ENCODE results near the gene AEBP2. TPM values are rescaled to one million over a fixed set of nuclear protein-coding genes. Genes with fewer than 3 reads are reported as not detected.

Gene AEBP2
- total RNA-seq, 3 donors from 2014 or later (not counting 1 experiment from before 2014, with no cell fraction given), result 57.1 to 79.5 (median 61.8) TPM

DNA sequence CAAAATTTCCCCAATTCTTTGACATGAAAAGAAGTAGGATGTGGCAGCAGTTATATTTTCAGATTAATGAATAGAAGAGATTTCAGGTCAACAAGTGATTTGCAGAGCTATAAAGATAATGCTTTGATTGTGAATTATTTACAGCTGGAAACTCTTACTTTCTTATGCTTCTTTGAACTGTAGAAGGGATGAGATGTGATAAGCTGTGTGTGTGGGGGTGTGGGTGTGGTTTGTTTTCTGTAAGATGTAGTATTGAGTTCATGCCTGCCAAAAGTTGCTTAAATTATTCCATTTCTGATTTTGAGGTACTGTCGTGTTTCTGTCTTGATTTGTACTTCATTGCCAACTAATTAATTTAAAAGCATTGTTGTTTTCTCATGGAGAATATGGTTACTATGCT, 22.7 kb downstream of the AEBP2 start:
- no peaks in the 10 kb centered on the region for H3K36me3 Mint-ChIP-seq
- intact Hi-C loops (cut with micrococcal nuclease), result no loop called here
- peaks cover 29 to 51% of the 10 kb centered on the region in 2 donors for H3K4me1 Mint-ChIP-seq
- Histone ChIP-seq H3K27me3 (ENCODE audit: control insufficient read depth, insufficient read depth, low read length) (no peaks in the 10 kb centered on the region), H3K36me3 (ENCODE audit: control insufficient read depth, insufficient read depth, low read length) (peaks cover 19% of the 10 kb centered on the region), H3K4me1 (ENCODE audit: control insufficient read depth, insufficient read depth, low read length) (no peaks in the 10 kb centered on the region), H3K4me3 (ENCODE audit: low read length) (no peak overlapping the region), H3K27ac (ENCODE audit: low read length) (no peak overlapping the region), H3K9me3 (ENCODE audit: control insufficient read depth, insufficient read depth, low read length) (no peaks in the 10 kb centered on the region)
- WGBS (ENCODE audit: insufficient coverage), result no CpG with 5 or more reads among the region's 1 CpG
- H3K27me3 Mint-ChIP-seq (ENCODE audit: low read depth in 2 of 2), result no peaks in the 10 kb centered on the region
- peak overlapping the region; percentile 41 to 65 for H3K27ac Mint-ChIP-seq
- ATAC-seq (no peak), DNase-seq (no peak)
- H3K9me3 Mint-ChIP-seq, result no peaks in the 10 kb centered on the region
- H3K4me3 Mint-ChIP-seq, result no peak overlapping the region
- TF ChIP-seq CTCF (IDR thresholded peaks at IDR 0.05), result no peak

- Histone ChIP-seq H3K4me1 (ENCODE audit: control insufficient read depth, insufficient read depth, low read length) (no peaks in the 10 kb centered on the region), H3K27me3 (ENCODE audit: control insufficient read depth, insufficient read depth, low read length) (no peaks in the 10 kb centered on the region), H3K36me3 (ENCODE audit: control insufficient read depth, insufficient read depth, low read length) (peaks cover 19% of the 10 kb centered on the region), H3K9me3 (ENCODE audit: control insufficient read depth, insufficient read depth, low read length) (no peaks in the 10 kb centered on the region), H3K4me3 (ENCODE audit: low read length) (no peak overlapping the region), H3K27ac (ENCODE audit: low read length) (no peak overlapping the region)
- peak overlapping the region; percentile 41 to 65 for H3K27ac Mint-ChIP-seq
- H3K4me3 Mint-ChIP-seq, result no peak overlapping the region
- WGBS (ENCODE audit: insufficient coverage), result 93% methylated on average over 3 of the region's 5 CpGs
- DNase-seq (no peak), ATAC-seq (no peak)
- TF ChIP-seq CTCF (IDR thresholded peaks at IDR 0.05), result no peak
- no peaks in the 10 kb centered on the region for H3K9me3 Mint-ChIP-seq
- H3K36me3 Mint-ChIP-seq, result no peaks in the 10 kb centered on the region
- intact Hi-C loops (cut with micrococcal nuclease), result no loop called here
- peaks cover 25 to 48% of the 10 kb centered on the region in 2 donors for H3K4me1 Mint-ChIP-seq
- H3K27me3 Mint-ChIP-seq (ENCODE audit: low read depth in 2 of 2), result no peaks in the 10 kb centered on the region
Observed at GRCh38 chr12:19462406-19462805, 23.1 kb downstream of the AEBP2 start.

GRCh38 chr12:19464192-19464580, 24.9 kb downstream of the AEBP2 start:
- Mint-ChIP-seq H3K4me3 (no peak overlapping the region), H3K4me1 (peaks cover 14 to 43% of the 10 kb centered on the region in 2 donors), H3K36me3 (no peaks in the 10 kb centered on the region), H3K27ac (peak overlapping the region; percentile 31 to 41), H3K9me3 (no peaks in the 10 kb centered on the region), H3K27me3 (ENCODE audit: low read depth in 2 of 2) (no peaks in the 10 kb centered on the region)
- DNase-seq (no peak), ATAC-seq (no peak)
- no peaks in the 10 kb centered on the region for H3K27me3 ChIP-seq (ENCODE audit: control insufficient read depth, insufficient read depth, low read length)
- H3K36me3 ChIP-seq (ENCODE audit: control insufficient read depth, insufficient read depth, low read length), result peaks cover 27% of the 10 kb centered on the region
- H3K4me1 ChIP-seq (ENCODE audit: control insufficient read depth, insufficient read depth, low read length), result no peaks in the 10 kb centered on the region
- intact Hi-C loops (cut with micrococcal nuclease), result no loop called here
- no peak for TF ChIP-seq CTCF (IDR thresholded peaks at IDR 0.05)
- H3K4me3 ChIP-seq (ENCODE audit: low read length), result no peak overlapping the region
- no peak overlapping the region for H3K27ac ChIP-seq (ENCODE audit: low read length)
- H3K9me3 ChIP-seq (ENCODE audit: control insufficient read depth, insufficient read depth, low read length), result no peaks in the 10 kb centered on the region

- H3K4me1 ChIP-seq (ENCODE audit: control insufficient read depth, insufficient read depth, low read length), result no peaks in the 10 kb centered on the region
- ATAC-seq, result no peak
- DNase-seq, result no peak
- no peak overlapping the region for H3K4me3 ChIP-seq (ENCODE audit: low read length)
- TF ChIP-seq CTCF (IDR thresholded peaks at IDR 0.05), result no peak
- H3K9me3 ChIP-seq (ENCODE audit: control insufficient read depth, insufficient read depth, low read length), result no peaks in the 10 kb centered on the region
- intact Hi-C loops (cut with micrococcal nuclease), result no loop called here
- WGBS (ENCODE audit: insufficient coverage), result 96% methylated on average over 6 of the region's 6 CpGs
- no peak overlapping the region for H3K4me3 Mint-ChIP-seq
- no peak overlapping the region for H3K27ac ChIP-seq (ENCODE audit: low read length)
- peaks cover 27% of the 10 kb centered on the region for H3K36me3 ChIP-seq (ENCODE audit: control insufficient read depth, insufficient read depth, low read length)
- no peaks in the 10 kb centered on the region for H3K27me3 Mint-ChIP-seq (ENCODE audit: low read depth in 2 of 2)
- H3K27ac Mint-ChIP-seq, result peak overlapping the region in 1 of 2 donors; percentile 60
- H3K4me1 Mint-ChIP-seq, result peaks cover 14 to 47% of the 10 kb centered on the region in 2 donors
- no peaks in the 10 kb centered on the region for H3K36me3 Mint-ChIP-seq
- no peaks in the 10 kb centered on the region for H3K9me3 Mint-ChIP-seq
- no peaks in the 10 kb centered on the region for H3K27me3 ChIP-seq (ENCODE audit: control insufficient read depth, insufficient read depth, low read length)
Observed at GRCh38 chr12:19465711-19466110, 26.4 kb downstream of the AEBP2 start.

All from natural killer cell (primary cell).